Epithelial cell of esophagus (primary cell): ENCODE measurements around the gene PARD3.

ENCODE experiments used
- DNase-seq: peaks from one replicate; pipeline ENCODE4 v3.0.0; 2010; ENCODE audit warnings: low read depth
- H3K4me3 ChIP-seq: 2 replicates; pipeline ENCODE4 v1.5.1; 2011; ENCODE audit warnings: mild to moderate bottlenecking, low read length, control low read depth
- TF ChIP-seq, protein P1 (sequence below): IDR thresholded peaks from 2 replicates; pipeline ENCODE4 v1.5.1; 2011; ENCODE audit warnings: low read depth, mild to moderate bottlenecking, low read length, control low read depth, inconsistent platforms; ENCODE audit not compliant: insufficient read depth; ENCODE audit errors: missing control alignments

Gene PARD3

DNA sequence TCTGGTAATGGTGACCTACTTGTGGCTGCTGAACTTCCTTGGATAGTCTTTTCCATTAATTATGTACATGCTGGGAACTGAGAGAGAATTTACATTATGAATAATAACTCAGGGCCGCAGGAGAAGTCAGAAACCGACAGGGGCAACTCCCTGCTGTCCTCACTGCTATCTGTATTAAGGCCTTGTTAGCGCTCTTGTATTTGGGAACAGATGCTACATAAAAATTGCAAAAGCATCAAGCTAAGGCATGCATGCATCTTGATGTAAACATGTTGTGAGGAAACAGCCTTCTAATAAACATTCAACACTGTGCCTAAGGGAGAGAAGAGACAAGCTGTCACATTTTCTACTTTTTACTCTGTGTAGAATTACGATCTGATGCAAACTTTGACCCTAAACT, 158.4 kb downstream of the PARD3 start:
- DNase-seq = no peak
- H3K4me3 ChIP-seq = no peak overlapping the region
- TF ChIP-seq, protein P1, sequence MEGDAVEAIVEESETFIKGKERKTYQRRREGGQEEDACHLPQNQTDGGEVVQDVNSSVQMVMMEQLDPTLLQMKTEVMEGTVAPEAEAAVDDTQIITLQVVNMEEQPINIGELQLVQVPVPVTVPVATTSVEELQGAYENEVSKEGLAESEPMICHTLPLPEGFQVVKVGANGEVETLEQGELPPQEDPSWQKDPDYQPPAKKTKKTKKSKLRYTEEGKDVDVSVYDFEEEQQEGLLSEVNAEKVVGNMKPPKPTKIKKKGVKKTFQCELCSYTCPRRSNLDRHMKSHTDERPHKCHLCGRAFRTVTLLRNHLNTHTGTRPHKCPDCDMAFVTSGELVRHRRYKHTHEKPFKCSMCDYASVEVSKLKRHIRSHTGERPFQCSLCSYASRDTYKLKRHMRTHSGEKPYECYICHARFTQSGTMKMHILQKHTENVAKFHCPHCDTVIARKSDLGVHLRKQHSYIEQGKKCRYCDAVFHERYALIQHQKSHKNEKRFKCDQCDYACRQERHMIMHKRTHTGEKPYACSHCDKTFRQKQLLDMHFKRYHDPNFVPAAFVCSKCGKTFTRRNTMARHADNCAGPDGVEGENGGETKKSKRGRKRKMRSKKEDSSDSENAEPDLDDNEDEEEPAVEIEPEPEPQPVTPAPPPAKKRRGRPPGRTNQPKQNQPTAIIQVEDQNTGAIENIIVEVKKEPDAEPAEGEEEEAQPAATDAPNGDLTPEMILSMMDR = no peak

DNA sequence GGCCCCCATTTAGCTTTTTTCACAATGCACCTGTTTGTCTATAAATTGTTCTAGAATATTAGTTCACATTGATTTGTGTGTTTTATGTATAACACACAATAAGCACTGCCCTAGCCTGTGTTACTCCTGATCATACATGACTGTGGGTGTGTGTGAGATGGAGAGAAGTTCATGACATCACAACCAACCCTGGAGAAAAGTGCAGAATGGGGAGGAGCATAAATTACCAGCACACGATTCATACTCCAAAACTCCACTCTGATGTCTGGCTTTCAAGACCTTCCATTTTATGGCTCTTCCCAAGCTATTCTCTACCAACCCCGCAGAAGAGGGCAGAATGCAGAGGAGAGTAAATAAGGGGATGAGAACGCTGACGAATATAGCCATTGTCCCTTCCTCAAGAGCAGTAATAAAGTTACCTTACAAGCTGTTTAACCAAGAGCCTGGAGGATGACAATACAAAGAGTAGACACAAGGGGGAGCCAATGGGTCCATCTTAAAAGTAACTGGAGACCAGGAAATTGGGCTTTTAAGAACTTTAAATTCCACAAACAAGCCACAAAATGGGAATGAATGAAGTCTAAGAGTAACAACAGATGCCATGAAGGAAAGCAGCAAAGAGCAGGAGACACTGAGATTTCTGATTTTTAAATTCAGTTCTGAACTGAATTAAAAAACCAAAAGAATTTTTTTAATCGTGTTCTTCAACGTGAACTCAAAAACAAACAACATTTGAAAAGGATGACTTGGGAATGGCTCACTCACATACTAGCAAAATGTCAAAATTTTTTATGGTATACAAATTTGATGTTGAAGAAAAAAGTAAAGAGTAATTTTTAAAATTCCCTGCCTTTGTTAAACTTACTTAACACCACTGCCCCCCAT, 159.6 kb downstream of the PARD3 start:
- H3K4me3 ChIP-seq = no peak overlapping the region
- TF ChIP-seq, protein P1 = peak; percentile 78
- DNase-seq = peak; percentile 79

DNA sequence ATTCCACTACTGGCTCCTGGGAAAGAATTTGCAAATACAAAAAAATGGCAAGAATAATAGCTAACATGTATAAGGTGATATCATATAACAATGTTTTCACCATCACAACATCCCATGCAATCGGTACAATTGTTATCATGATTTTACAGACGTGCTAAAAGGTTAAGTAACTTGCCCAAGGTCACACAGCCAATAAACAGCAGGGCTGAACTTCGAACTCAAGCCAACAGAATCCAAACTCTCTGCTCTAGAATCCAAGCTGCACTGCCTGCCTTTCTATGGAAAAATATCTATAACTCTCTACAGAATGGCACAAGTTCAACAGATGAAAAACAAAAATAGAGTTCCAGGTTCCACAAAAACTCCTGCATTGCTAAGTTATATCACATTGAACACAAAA, 160.9 kb downstream of the PARD3 start:
- H3K4me3 ChIP-seq = no peak overlapping the region
- TF ChIP-seq, protein P1 = no peak
- no peak for DNase-seq

- no peak for DNase-seq
- H3K4me3 ChIP-seq = no peak overlapping the region
- TF ChIP-seq, protein P1 = no peak
These were observed 161.6 kb downstream of the PARD3 start for GRCh38 chr10:34653530-34653929.

GRCh38 chr10:34651416-34652195, 163.5 kb downstream of the PARD3 start:
- DNase-seq = no peak
- TF ChIP-seq, protein P1 = no peak
- H3K4me3 ChIP-seq = no peak overlapping the region

- no peak for DNase-seq
- no peak overlapping the region for H3K4me3 ChIP-seq
- TF ChIP-seq, protein P1 = no peak
These were observed 164.9 kb downstream of the PARD3 start for GRCh38 chr10:34650156-34650555.
